SK-N-SH treated with all-trans-retinoic acid at 6 μM for 48 hours (cell line): ENCODE data around the gene RAET1L.

Experiments used
- ESRRG ChIP-seq: fragments of 250-450 bp; sonication (Bioruptor Pico); IDR thresholded peaks from 2 replicates; pipeline ENCODE4 v1.6.1; 2021; ENCODE audit warnings: mild to moderate bottlenecking
- RARB ChIP-seq: fragments of 250-450 bp; sonication (Bioruptor Pico); IDR thresholded peaks from 2 replicates; pipeline ENCODE4 v1.8.0; 2021; ENCODE audit warnings: mild to moderate bottlenecking, moderate library complexity
- TF ChIP-seq, protein P1 (sequence below): fragments of 250-450 bp; sonication (Bioruptor Pico); IDR thresholded peaks from 2 replicates; pipeline ENCODE4 v1.8.0; 2020; ENCODE audit warnings: mild to moderate bottlenecking, moderate library complexity, borderline replicate concordance

DNA sequence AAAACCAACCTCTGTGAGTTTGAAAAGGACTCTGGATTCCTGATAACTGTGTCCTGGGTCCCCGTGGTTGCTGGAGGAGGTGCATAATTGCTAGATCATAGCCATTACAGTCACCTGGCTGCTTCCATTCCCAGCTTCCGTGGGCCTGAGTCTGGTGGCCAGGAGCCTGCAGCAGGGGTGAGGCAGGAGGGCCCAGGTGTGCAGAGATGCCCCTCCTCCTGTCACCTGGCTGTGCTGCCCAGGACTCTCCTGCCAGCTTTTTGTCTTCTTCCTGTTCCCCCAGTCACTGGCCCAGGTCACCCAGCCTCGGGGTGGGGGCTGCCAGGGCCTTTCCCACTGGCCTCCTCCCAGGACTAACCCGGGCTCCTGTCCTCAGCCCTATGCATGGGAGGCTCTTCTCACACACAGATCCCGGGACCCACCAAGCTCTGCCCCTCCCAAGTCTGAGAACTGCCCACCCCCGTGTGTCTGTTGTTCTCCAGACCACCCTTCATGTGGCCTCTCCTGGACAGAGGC, 30.0 kb downstream of the RAET1L start:
- TF ChIP-seq ESRRG (CRISPR knock-in tag) (no peak), RARB (CRISPR knock-in tag) (no peak)
- TF ChIP-seq, protein P1, sequence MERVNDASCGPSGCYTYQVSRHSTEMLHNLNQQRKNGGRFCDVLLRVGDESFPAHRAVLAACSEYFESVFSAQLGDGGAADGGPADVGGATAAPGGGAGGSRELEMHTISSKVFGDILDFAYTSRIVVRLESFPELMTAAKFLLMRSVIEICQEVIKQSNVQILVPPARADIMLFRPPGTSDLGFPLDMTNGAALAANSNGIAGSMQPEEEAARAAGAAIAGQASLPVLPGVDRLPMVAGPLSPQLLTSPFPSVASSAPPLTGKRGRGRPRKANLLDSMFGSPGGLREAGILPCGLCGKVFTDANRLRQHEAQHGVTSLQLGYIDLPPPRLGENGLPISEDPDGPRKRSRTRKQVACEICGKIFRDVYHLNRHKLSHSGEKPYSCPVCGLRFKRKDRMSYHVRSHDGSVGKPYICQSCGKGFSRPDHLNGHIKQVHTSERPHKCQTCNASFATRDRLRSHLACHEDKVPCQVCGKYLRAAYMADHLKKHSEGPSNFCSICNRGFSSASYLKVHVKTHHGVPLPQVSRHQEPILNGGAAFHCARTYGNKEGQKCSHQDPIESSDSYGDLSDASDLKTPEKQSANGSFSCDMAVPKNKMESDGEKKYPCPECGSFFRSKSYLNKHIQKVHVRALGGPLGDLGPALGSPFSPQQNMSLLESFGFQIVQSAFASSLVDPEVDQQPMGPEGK (CRISPR knock-in tag): no peak
